Mucosa of stomach (tissue), 1 donor: Measurements from ENCODE around the gene MTFMT.
A peak's percentile ranks its signal among the peaks of the same experiment; 100 is the strongest.
"Not testable (repeated sequence)": the region's sequence is repeated elsewhere in the genome, so short reads cannot be mapped to it uniquely, and the experiment has no call there.

ENCODE experiments used
- H3K27me3 ChIP-seq: one replicate; pipeline ENCODE4 v1.7.0; 2013; ENCODE audit warnings: mild to moderate bottlenecking, low read length; ENCODE audit not compliant: control insufficient read depth, insufficient read depth
- H3K36me3 ChIP-seq: one replicate; pipeline ENCODE4 v1.7.0; 2013; ENCODE audit warnings: low read length; ENCODE audit not compliant: control insufficient read depth, insufficient read depth
- H3K4me1 ChIP-seq: one replicate; pipeline ENCODE4 v1.7.0; 2013; ENCODE audit warnings: mild to moderate bottlenecking, low read length; ENCODE audit not compliant: control insufficient read depth, insufficient read depth
- H3K4me3 ChIP-seq: one replicate; pipeline ENCODE4 v1.7.0; 2013; ENCODE audit warnings: low read length
- H3K9ac ChIP-seq: one replicate; pipeline ENCODE4 v1.7.0; 2013; ENCODE audit warnings: mild to moderate bottlenecking, low read length, moderate library complexity
- H3K9me3 ChIP-seq: one replicate; pipeline ENCODE4 v1.7.0; 2013; ENCODE audit warnings: mild to moderate bottlenecking, low read length, moderate library complexity; ENCODE audit not compliant: control insufficient read depth
- donor health status: Pancreatic carcinoma.

The MTFMT gene

DNA sequence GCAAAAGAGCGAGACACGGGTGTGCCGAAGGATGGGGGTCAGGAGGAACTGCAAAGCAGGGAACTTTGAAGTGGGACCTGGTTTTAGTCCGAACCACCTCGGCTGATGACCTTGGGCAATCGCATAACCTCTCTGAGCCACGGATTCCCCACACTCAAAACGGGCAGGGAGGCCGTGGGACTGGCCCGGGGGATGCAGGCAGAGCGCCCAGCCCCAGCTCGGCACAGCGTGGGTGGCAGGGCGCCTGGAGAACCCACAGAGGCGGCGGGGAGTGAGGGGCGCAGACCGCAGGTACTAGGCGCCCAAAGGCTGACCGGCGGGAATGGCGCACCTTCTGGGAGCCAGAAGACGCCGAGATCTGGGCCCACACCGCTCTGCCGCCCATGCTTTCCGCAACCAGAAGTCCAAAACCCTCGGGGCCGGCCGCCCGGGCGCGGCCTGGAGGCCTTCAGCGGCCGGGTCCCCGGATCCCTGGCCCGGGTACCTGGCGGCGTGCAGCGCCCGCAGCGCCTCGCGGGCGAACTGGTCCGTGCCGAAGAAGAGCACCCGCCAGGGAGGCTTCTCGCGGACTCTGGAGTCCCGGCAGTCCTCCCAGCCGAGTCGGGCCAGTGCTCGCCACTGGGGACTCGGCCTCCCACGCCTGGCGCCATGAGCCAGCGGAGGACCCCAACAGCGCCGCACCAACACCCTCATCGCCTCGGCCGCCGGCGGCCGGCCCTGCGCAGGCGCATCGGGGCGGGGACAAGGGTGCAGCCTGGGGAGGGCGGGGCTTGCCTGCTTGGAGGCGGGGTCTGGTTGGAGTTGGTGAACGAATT is at the start of gene MTFMT:
Gene MTFMT, minus strand, starts transcription at position 719 of the 815 bp plus-strand sequence. Its CDS starts 26 bp downstream, at position 693.
- Histone ChIP-seq H3K9me3 (no peaks in the 10 kb centered on the region), H3K27me3 (no peaks in the 10 kb centered on the region), H3K4me1 (peaks cover 6% of the 10 kb centered on the region), H3K36me3 (no peaks in the 10 kb centered on the region), H3K9ac (peak within 1 kb of the TSS; percentile 70), H3K4me3 (peak within 1 kb of the TSS; percentile 80)

DNA sequence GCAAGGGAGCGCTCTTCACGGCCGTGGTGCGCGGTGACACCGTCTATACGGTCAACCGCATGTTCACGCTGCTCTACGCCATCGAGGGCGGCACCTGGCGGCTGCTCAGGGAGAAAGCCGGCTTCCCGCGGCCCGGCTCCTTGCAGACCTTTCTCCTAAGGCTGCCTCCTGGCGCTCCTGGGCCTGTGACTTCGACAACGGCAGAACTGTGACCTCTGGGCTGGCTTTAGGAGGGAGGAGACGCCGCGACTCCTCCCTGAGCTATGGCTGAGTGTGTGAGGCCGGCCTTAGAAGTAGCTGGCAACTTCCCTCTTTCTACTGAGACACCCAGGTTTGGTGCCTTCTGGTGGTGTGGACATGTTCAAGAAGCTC is 48.5 kb upstream of the MTFMT start:
- Histone ChIP-seq H3K4me1 (peaks cover 18% of the 10 kb centered on the region), H3K4me3 (no peak overlapping the region), H3K9me3 (no peaks in the 10 kb centered on the region), H3K27me3 (peaks cover 29% of the 10 kb centered on the region), H3K9ac (no peak overlapping the region), H3K36me3 (no peaks in the 10 kb centered on the region)

DNA sequence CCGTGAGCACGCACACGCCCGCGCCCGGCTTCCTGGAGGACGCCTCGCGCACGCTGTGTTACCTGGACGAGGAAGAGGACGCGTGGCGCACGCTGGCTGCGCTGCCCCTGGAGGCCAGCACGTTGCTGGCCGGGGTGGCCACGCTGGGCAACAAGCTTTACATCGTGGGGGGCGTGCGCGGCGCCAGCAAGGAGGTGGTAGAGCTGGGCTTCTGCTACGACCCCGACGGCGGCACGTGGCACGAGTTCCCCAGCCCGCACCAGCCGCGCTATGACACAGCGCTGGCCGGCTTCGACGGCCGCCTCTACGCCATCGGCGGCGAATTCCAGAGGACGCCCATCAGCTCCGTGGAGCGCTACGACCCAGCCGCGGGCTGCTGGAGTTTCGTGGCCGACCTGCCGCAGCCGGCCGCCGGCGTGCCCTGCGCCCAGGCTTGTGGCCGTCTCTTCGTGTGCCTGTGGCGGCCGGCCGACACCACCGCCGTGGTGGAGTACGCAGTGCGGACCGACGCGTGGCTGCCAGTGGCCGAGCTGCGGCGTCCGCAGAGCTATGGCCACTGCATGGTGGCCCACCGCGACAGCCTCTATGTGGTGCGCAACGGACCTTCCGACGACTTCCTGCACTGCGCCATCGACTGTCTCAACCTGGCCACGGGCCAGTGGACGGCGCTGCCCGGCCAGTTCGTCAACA is 48.0 kb upstream of the MTFMT start:
- Histone ChIP-seq H3K27me3 (peaks cover 26% of the 10 kb centered on the region), H3K4me3 (no peak overlapping the region)

DNA sequence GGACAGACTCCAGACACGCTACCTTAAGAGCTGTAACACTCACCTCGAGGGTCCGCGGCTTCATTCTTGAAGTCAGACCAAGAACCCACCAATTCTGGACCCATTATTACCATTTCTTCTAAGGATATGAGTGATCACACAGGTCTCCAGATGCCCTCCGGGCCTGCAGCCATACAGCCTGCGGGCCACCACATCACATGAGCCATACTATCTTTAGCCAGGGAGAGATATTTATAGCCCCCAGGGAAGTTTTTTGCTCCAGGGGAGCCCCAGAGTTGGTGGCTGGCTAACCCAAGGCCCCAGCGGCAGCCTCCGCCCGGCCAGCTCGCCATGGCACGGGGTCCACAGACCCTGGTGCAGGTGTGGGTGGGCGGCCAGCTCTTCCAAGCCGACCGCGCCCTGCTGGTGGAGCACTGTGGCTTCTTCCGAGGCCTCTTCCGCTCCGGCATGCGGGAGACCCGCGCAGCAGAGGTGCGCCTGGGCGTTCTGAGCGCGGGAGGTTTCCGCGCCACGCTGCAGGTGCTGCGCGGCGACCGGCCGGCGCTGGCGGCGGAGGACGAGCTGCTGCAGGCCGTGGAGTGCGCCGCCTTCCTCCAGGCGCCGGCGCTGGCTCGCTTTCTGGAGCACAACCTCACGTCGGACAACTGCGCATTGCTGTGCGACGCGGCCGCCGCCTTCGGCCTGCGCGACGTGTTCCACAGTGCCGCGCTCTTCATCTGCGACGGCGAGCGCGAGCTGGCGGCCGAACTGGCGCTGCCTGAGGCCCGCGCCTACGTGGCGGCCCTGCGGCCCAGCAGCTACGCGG is 47.2 kb upstream of the MTFMT start, which contains the start of gene KBTBD13:
Gene KBTBD13, plus strand, starts transcription at position 261 of the 805 bp plus-strand sequence. Its CDS starts 70 bp downstream, at position 331.
- Histone ChIP-seq H3K4me3 (no peak within 1 kb of the TSS), H3K9ac (no peak within 1 kb of the TSS), H3K4me1 (peaks cover 8% of the 10 kb centered on the region), H3K36me3 (no peaks in the 10 kb centered on the region), H3K9me3 (no peaks in the 10 kb centered on the region), H3K27me3 (peaks cover 22% of the 10 kb centered on the region)

More for the DNA sequence above, 48.0 kb upstream of the MTFMT start:
- Histone ChIP-seq H3K36me3 (no peaks in the 10 kb centered on the region), H3K9ac (no peak overlapping the region), H3K9me3 (no peaks in the 10 kb centered on the region), H3K4me1 (peaks cover 13% of the 10 kb centered on the region)

DNA sequence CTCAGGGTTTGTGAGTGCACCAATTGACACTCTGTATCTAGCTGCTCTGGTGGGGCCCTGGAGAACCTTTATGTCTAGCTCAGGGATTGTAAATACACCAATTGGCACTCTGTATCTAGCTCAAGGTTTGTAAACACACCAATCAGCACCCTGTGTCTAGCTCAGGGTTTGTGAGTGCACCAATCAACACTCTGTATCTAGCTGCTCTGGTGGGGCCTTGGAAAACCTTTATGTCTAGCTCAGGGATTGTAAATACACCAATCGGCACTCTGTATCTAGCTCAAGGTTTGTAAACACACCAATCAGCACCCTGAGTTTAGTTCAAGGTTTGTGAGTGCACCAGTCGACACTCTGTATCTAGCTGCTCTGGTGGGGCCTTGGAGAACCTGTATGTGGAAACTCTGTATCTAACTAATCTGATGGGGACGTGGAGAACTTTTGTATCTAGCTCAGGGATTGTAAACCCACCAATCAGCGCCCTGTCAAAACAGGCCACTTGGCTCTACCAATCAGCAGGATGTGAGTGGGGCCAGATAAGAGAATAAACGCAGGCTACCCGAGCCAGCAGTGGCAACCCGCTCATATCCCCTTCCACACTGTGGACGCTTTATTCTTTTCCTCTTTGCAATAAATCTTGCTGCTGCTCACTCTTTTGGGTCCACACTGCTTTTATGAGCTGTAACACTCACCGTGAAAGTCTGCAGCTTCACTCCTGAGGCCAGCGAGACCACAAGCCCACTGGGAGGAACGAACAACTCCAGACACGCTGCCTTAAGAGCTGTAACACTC is 46.4 kb upstream of the MTFMT start:
- H3K9me3 ChIP-seq, H3K36me3 ChIP-seq, H3K4me3 ChIP-seq, H3K4me1 ChIP-seq, H3K9ac ChIP-seq: not testable (repeated sequence)
- H3K27me3 ChIP-seq = peaks cover 20% of the 10 kb centered on the region

DNA sequence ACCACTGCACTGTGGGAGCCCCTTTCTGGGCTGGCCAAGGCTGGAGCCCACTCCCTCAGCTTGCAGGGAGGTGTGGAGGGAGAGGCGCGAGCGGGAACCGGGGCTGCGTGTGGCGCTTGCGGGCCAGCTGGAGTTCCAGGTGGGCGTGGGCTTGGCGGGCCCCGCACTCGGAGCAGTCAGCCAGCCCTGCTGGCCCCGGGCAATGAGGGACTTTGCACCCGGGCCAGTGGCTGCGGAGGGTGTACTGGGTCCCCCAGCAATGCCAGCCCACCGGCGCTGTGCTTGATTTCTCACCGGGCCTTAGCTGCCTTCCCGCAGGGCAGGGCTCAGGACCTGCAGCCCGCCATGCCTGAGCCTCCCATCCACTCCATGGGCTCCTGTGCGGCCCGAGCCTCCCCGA is 45.5 kb upstream of the MTFMT start:
- H3K4me1 ChIP-seq = peaks cover 10% of the 10 kb centered on the region
- not testable (repeated sequence) for H3K9ac ChIP-seq, H3K4me3 ChIP-seq, H3K9me3 ChIP-seq, H3K36me3 ChIP-seq
- H3K27me3 ChIP-seq = peaks cover 20% of the 10 kb centered on the region

DNA sequence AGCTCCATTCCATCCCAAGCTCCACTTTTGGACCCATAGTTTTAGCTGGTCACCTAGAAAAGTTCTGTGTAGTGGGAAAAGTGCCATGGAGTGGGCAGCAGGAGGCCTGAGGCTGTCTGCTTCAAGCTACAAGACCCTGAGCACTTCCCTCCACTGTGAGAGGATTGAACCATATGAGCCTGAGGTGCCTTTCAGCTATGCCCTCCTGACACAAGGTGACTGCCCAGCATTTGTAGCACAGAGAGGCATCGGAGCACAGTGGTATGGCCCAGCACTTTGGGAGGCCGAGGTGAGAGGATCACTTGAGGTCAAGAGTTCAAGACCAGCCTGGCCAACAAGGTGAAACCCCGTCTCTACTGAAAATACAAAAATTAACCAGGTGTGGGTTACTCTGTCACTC is 43.2 kb upstream of the MTFMT start:
- no peak overlapping the region for H3K4me3 ChIP-seq
- no peak overlapping the region for H3K9ac ChIP-seq
- no peaks in the 10 kb centered on the region for H3K36me3 ChIP-seq
- peaks cover 14% of the 10 kb centered on the region for H3K4me1 ChIP-seq
- peaks cover 22% of the 10 kb centered on the region for H3K27me3 ChIP-seq
- no peaks in the 10 kb centered on the region for H3K9me3 ChIP-seq

DNA sequence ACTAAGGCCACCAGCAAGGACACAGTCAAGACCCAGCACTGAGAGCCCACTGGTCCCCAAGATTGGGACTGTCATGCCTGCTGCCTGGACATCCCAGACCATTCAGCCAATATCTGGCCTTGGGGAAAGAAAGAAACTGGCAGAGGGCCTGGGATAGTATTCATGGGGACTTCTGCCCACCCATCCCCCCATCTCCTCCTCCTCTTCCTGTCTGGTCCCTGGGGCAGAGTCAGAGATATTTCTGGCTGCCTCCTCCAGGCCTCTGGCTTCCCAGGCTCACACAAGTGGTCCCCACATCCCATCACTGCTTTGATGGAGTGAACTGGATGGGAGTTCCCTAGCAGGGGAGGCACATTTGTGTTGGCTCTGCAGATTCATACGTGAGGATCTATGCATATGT is 42.6 kb upstream of the MTFMT start:
- Histone ChIP-seq H3K9ac (no peak overlapping the region), H3K9me3 (no peaks in the 10 kb centered on the region), H3K27me3 (peaks cover 22% of the 10 kb centered on the region), H3K4me1 (peaks cover 13% of the 10 kb centered on the region), H3K4me3 (no peak overlapping the region), H3K36me3 (no peaks in the 10 kb centered on the region)

DNA sequence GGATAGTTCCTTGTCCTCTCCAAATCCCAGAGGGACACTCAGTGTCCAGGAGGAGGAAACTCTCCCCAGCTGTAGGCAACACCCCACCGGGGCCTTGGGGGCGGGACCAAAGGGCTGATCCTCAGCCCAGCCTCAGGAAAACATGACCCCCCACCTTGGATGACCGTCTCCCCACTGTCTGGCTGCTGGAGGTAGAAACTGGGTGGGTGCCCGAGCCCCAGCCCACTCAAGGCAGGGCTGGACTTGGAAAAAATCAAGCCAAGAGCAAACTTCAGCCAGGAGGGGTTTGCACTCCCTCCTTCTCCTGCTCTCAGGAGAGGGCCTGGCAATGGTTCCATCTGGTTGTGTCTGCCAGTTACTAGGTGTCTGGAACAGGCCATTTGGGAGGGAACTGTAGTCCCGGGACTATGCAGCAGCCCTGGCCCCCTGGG is 42.0 kb upstream of the MTFMT start:
- Histone ChIP-seq H3K4me3 (no peak overlapping the region), H3K27me3 (peaks cover 22% of the 10 kb centered on the region), H3K4me1 (peaks cover 13% of the 10 kb centered on the region), H3K9ac (no peak overlapping the region), H3K36me3 (no peaks in the 10 kb centered on the region), H3K9me3 (no peaks in the 10 kb centered on the region)

DNA sequence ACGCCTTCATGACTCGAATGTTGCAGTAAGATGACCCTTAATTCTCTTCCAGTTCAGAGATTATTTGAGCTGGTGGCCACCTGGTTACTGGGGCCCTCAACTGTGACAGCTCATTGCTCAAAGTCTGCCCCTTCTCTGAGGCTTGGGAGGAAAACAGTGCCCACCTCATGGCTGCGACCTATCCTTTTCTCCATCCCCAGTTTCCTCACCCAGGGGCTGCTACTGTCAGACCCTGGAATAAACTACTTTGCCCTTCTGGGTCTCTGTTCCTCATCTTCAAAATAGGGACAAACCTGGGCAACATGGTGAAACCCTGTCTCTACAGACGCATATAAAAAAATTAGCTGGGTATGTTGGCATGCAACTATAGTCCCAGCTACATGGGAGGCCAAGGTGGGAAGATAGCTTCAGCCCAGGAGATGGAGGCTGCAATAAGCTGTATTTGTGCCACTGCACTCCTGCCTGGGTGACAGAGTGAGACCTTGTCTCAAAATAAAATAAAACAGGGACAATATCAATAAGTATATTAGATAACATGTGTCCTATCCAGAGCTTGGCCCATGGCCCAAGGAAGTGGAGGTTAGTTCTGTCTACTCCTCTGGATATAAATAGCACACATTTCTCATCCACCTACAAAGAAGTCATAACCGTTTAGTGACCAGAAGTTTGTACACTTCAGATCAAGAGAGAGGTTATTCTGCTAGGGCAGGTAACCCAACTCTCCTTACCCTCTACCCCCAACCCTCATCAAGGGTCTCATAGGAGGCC is 40.5 kb upstream of the MTFMT start:
- Histone ChIP-seq H3K9me3 (no peaks in the 10 kb centered on the region), H3K36me3 (no peaks in the 10 kb centered on the region), H3K9ac (no peak overlapping the region), H3K4me3 (no peak overlapping the region), H3K27me3 (peaks cover 24% of the 10 kb centered on the region), H3K4me1 (peaks cover 13% of the 10 kb centered on the region)

DNA sequence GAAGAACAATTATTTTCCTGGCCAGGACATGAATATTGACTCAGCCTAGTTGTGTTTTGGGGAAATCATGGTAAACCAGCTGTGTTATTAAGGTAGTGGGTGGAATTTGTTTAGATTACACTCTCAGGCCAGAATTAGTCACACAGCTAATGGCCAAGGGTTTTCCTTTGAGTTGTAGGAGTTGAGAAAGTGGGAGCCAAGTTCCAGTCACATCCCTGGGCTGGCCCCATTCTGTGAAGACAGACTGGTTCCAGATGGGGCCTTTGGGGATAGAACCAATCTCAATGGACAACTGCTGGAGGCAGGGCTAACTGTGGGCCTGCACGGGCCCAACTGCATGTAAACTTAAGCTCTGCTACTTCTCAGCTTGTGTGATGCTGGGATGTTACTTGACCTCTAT is 39.7 kb upstream of the MTFMT start:
- Histone ChIP-seq H3K9me3 (no peaks in the 10 kb centered on the region), H3K4me1 (peaks cover 13% of the 10 kb centered on the region), H3K4me3 (no peak overlapping the region), H3K27me3 (peaks cover 24% of the 10 kb centered on the region), H3K9ac (no peak overlapping the region), H3K36me3 (no peaks in the 10 kb centered on the region)
